D721Med (cell line): ENCODE data around the gene COL5A1.
A peak's percentile ranks its signal among the peaks of the same experiment; 100 is the strongest.

Experiments
- DNase-seq: peaks from one replicate; pipeline ENCODE4 v3.0.0; 2011; ENCODE audit warnings: low spot score; ENCODE audit not compliant: insufficient read length
- FAIRE-seq: peaks from 2 replicates; lab custom pipeline; 2011; peaks lifted over from hg19 to GRCh38; lab: Jason Lieb, UNC
- TF ChIP-seq, protein P1 (sequence below): IDR thresholded peaks from 2 replicates; pipeline ENCODE4 v1.5.1; 2012; ENCODE audit warnings: mild to moderate bottlenecking, control low read depth; ENCODE audit not compliant: insufficient read depth; ENCODE audit errors: missing control alignments

The COL5A1 gene

DNA sequence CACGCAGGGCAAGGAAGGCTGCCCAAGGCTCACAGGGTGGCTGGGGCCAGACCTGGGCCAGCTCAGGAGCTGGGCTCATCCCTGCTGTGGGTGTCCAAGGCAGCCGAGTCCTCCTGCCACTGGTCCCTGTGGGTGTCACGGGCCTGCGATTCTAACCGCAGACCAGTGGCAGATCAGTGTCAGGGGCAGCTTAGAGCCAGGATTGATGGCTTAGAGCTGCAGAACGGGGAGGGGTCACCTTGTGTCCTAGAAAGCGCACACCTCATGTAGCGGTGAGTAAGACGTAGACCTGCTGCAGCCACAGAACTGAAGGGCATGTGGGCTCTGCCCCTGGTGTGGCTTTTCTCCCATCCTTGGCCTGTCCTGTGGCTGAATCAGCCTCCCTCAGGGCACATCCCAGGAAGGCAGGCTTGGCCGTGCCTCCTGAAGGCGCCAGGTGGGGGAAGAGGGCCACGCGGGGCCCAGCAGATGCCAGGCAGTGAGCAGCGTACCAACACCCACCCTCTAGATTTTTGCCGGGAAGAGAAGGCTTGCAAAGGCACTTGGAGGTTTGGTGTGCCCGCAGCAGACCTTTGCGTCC lies 160.7 kb downstream of the COL5A1 start:
- FAIRE-seq (no peak), DNase-seq (peak; percentile 78)
- TF ChIP-seq, protein P1, sequence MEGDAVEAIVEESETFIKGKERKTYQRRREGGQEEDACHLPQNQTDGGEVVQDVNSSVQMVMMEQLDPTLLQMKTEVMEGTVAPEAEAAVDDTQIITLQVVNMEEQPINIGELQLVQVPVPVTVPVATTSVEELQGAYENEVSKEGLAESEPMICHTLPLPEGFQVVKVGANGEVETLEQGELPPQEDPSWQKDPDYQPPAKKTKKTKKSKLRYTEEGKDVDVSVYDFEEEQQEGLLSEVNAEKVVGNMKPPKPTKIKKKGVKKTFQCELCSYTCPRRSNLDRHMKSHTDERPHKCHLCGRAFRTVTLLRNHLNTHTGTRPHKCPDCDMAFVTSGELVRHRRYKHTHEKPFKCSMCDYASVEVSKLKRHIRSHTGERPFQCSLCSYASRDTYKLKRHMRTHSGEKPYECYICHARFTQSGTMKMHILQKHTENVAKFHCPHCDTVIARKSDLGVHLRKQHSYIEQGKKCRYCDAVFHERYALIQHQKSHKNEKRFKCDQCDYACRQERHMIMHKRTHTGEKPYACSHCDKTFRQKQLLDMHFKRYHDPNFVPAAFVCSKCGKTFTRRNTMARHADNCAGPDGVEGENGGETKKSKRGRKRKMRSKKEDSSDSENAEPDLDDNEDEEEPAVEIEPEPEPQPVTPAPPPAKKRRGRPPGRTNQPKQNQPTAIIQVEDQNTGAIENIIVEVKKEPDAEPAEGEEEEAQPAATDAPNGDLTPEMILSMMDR = no peak

DNA sequence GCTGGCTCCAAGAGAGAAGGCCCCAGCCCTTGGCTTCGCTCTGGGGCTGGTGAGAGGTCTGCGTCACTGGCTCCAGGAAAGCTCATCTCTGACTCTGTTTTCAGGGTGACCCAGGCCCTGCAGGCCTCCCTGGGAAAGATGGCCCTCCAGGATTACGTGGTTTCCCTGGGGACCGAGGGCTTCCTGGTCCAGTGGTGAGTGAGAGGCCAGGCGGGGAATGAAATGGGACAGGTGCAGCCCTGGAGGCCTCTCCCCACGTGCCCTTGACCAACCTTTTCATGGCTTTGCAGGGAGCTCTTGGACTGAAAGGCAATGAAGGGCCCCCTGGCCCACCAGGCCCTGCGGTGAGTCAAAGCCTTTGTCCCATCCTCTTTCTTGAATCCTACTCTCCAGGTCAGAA lies 163.3 kb downstream of the COL5A1 start:
- TF ChIP-seq, protein P1 = no peak
- DNase-seq (no peak), FAIRE-seq (no peak)

DNA sequence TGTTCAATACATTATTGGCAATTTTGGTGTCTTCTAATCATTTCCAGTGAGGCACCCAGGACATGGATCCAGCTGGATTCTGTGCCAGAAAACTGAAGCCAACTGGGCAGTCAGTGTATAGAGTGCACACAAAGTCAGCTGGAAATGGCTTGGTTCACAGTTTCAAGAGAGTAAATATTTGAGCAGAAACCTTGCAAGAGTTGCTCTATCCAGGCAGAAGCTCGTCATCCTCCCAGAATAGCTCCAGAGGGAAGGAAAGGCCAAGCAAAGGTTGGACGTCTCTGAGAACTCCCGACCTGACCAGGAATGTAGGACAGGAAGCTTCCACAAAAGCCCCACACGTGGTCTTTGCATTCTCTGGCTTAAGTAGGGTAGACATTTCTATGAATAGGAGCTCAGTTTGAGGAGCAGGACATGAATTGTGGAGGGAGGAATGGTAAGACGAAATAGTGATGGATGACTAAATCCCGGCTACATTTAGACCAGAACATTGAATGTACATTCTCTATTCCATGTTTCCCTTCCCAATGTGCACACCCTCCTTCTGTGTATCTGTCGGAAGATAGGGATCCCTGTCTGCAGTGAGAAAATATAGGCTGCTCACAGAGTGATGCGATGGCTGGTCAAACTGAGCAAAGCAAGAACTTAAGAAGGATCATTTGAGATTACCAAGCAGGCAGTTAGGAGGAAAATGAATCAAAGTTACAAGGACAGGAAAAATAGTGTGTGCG lies 166.3 kb downstream of the COL5A1 start:
- DNase-seq (no peak), FAIRE-seq (no peak)
- TF ChIP-seq, protein P1 = no peak

DNA sequence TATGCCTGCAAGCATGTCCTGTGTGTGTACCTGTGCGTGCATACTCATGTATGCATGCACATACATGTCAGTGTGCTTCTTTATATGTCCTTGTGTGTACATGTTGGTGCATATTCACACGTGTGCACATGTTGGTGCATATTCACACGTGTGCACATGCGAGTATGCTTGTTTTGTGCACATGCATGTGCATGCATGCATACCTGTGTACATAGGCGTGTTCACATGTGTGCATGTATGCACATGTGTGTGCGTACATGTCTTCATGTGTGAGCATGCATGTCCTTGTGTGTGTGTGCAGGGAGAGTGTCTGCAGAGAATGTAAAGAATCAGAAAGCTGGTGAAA lies 166.8 kb downstream of the COL5A1 start:
- FAIRE-seq = no peak
- TF ChIP-seq, protein P1 = no peak
- no peak for DNase-seq

DNA sequence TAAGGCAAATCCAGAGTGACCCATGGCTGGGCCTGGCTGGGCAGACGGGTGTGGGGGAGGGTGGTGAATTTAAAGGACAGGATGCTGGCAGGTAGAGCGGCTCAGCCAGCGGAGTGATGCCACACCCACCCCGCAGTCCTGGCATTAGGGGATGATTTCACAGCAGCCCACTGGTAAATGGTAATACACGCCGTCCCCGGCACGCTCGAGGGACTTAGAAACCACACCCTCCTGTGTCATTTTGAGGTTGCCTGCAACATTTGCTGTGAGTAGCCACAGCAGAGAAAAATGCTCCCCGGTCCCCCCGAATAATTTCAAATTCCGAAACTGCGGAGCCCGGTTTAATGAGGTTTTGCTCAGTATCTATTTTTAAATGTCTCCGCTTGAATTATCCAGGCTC lies 167.7 kb downstream of the COL5A1 start:
- TF ChIP-seq, protein P1 = no peak
- DNase-seq = no peak
- no peak for FAIRE-seq

DNA sequence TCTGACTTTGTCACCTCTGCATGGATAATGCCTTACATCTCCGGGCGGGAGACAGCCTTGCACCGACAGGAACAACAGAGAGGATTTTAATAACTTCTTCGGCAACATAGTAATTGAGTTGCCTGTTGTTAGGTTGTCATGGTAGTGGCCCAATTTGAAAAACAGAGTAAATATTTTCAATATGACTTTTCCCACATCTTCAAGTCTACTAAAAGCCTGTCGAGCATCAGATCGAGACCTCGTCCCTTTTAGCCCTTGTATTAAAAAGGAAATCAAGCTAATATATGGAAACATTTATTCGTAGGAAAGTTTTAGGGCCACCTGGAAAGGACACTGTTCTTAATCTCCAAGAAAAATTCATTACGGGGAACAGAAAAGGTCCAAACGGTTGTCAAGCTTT lies 168.2 kb downstream of the COL5A1 start:
- TF ChIP-seq, protein P1 = no peak
- no peak for FAIRE-seq
- DNase-seq = no peak

DNA sequence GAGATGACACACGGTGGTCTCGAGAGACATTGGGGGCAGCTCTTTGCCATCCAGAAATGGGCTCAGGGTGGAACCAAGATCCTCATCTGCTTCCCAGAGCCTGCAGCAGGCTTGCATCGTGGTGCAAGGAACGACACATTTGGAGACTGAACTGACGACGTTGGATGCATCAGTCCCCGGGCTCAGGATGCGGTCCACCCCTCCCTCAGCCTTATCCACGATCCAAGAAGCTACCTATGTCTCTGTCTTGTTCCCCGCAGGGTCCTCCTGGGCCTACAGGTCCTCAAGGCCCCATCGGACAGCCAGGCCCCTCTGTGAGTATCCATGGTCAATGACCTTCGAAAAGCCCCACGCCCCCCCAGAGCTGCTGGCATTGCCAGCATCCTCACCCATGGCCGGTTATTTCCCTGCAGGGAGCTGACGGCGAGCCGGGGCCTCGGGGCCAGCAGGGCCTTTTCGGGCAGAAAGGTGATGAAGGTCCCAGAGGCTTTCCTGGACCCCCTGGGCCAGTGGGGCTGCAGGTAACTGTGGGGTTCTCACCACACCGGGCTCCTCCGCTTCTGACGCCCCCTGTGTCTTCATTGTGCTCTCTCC lies 169.6 kb downstream of the COL5A1 start:
- DNase-seq (no peak), FAIRE-seq (no peak)
- TF ChIP-seq, protein P1 = no peak
